K562 (cell line): ENCODE measurements around the gene DISC1. TPM values are rescaled to one million over a fixed set of nuclear protein-coding genes. Genes with fewer than 3 reads are reported as not detected.

Experiments
- ATAC-seq: fragments of 200-7000 bp; cut with Tn5 transposase; 3 replicates; pipeline ENCODE4 v1.9.1; 2020; ENCODE audit warnings: moderate library complexity
- BruUV-seq: library from RNA; stranded (reverse); fragments of 400-500 nt; replicated peaks from 2 replicates; lab custom pipeline; 2021; lab: Mats Ljungman, UMichigan
- CTCF ChIA-PET: fragments of 300-600 bp; formaldehyde crosslinking; extraction: SDS; loops from one replicate; lab custom pipeline; 2021; ENCODE audit warnings: low intra/inter-chr PET ratio; lab: Yijun Ruan, JAX
- POLR2A ChIA-PET: fragments of 300-600, 350-650 bp; sonication (Branson Sonifier 250); formaldehyde crosslinking; extraction: SDS; loops from one replicate; lab custom pipeline; 2021; ENCODE audit warnings: antibody characterized with exemption, inconsistent platforms; lab: Yijun Ruan, JAX
- DNase-seq, 4 experiments: peaks; one replicate each; pipeline versions ENCODE4 v3.0.0 to v3.0.0-alpha.2; 2011 to 2018; ENCODE audit warnings: low spot score in 3 of 4, mixed read lengths in 3 of 4; ENCODE audit errors: extremely low read depth in 1 of 4
- FAIRE-seq: peaks from 2 replicates; lab custom pipeline; 2011; peaks lifted over from hg19 to GRCh38; lab: Jason Lieb, UNC
- H2AFZ ChIP-seq: 2 replicates; pipeline ENCODE4 v1.6.0; 2011; ENCODE audit warnings: low read depth, low read length, control low read depth, inconsistent platforms
- H3K27ac ChIP-seq: fragments of 200-600 bp; 3 replicates; pipeline ENCODE4 v1.8.0; 2011; ENCODE audit warnings: low read depth, mild to moderate bottlenecking, control low read depth, inconsistent platforms, low read length, moderate library complexity, mixed read lengths; ENCODE audit errors: extremely low read depth
- H3K27me3 ChIP-seq, 2 experiments: fragments of 300-600 bp in 1 of 2; 2 replicates in 1 of 2; 3 replicates in 1 of 2; pipeline versions ENCODE4 v1.6.0 to v1.8.0; 2011; ENCODE audit warnings: inconsistent platforms in 2 of 2, low read length in 2 of 2, mild to moderate bottlenecking in 1 of 2, mixed read lengths in 1 of 2, moderate library complexity in 1 of 2; ENCODE audit not compliant: control insufficient read depth in 2 of 2, insufficient read depth in 2 of 2
- H3K36me3 ChIP-seq: fragments of 300-600 bp; 3 replicates; pipeline ENCODE4 v1.8.0; 2011; ENCODE audit warnings: mild to moderate bottlenecking, low read length, inconsistent platforms; ENCODE audit not compliant: control insufficient read depth, insufficient read depth
- H3K4me1 ChIP-seq, 2 experiments: fragments of 200-600 bp in 1 of 2; replicated peaks in 1 of 2; 2 replicates in 1 of 2; 3 replicates in 1 of 2; pipeline versions ENCODE4 v1.5.1 to v1.8.0; 2011; ENCODE audit warnings: inconsistent platforms in 2 of 2, low read length in 2 of 2, mild to moderate bottlenecking in 1 of 2, mixed read lengths in 1 of 2, moderate library complexity in 1 of 2; ENCODE audit not compliant: control insufficient read depth in 2 of 2, insufficient read depth in 2 of 2
- H3K4me2 ChIP-seq: 2 replicates; pipeline ENCODE4 v1.6.1; 2011; ENCODE audit warnings: low read length, control low read depth, inconsistent platforms, mixed read lengths; ENCODE audit not compliant: insufficient read depth
- H3K4me3 ChIP-seq: fragments of 200-600 bp; sonication (generic), shearing (Covaris generic); 2 replicates; pipeline ENCODE4 v1.5.1; 2016; ENCODE audit warnings: control low read depth, inconsistent platforms
- H3K79me2 ChIP-seq: fragments of 200-600 bp; 3 replicates; pipeline ENCODE4 v1.8.0; 2011; ENCODE audit warnings: low read length, inconsistent platforms; ENCODE audit not compliant: control insufficient read depth, insufficient read depth
- H3K9ac ChIP-seq, 2 experiments: 2 replicates each; pipeline versions ENCODE4 v1.6.0 to v1.6.1; 2011; ENCODE audit warnings: low read depth in 2 of 2, low read length in 2 of 2, control low read depth in 1 of 2, inconsistent platforms in 1 of 2, mild to moderate bottlenecking in 1 of 2, mixed read lengths in 1 of 2; ENCODE audit not compliant: insufficient read depth in 1 of 2
- H3K9me1 ChIP-seq: one replicate; pipeline ENCODE4 v1.6.0; 2011; ENCODE audit warnings: inconsistent platforms, mild to moderate bottlenecking, low read length, moderate library complexity; ENCODE audit not compliant: control insufficient read depth, insufficient read depth
- H3K9me3 ChIP-seq: replicated peaks from 2 replicates; pipeline ENCODE4 v1.5.1; 2011; ENCODE audit warnings: low read depth, low read length, inconsistent platforms; ENCODE audit not compliant: control insufficient read depth, insufficient read depth
- H4K20me1 ChIP-seq: replicated peaks from 2 replicates; pipeline ENCODE4 v1.6.1; 2011; ENCODE audit warnings: low read length, inconsistent platforms, mixed read lengths; ENCODE audit not compliant: control insufficient read depth, insufficient read depth
- CBX3 ChIP-seq, 2 experiments: IDR thresholded peaks; 1 replicate in 1 of 2; 2 replicates in 1 of 2; pipeline ENCODE4 v1.6.1; 2012; ENCODE audit warnings: inconsistent platforms in 2 of 2, low read length in 2 of 2, borderline replicate concordance in 1 of 2, control low read depth in 1 of 2
- DDX20 ChIP-seq: fragments of 450-650 bp; IDR thresholded peaks from 2 replicates; pipeline ENCODE4 v1.6.1; 2016; ENCODE audit warnings: missing genetic modification characterization, low read depth, mild to moderate bottlenecking, missing compliant biosample characterization, moderate library complexity
- ESRRA ChIP-seq: fragments of 450-650 bp; IDR thresholded peaks from 2 replicates; pipeline ENCODE4 v1.6.1; 2014; ENCODE audit warnings: low read depth, mild to moderate bottlenecking, moderate library complexity, borderline replicate concordance
- ESRRB ChIP-seq: fragments of 250-450 bp; sonication (Bioruptor Pico); IDR thresholded peaks from 2 replicates; pipeline ENCODE4 v1.5.0; 2020; ENCODE audit warnings: mild to moderate bottlenecking, moderate library complexity, borderline replicate concordance
- FOSL1 ChIP-seq: fragments of 200-800 bp; sonication (Bioruptor generic); conservative IDR thresholded peaks from 2 replicates; pipeline ENCODE4 v1.6.1; 2016; ENCODE audit warnings: missing genetic modification characterization, missing compliant biosample characterization
- FOXK1 ChIP-seq: sonication (generic); formaldehyde crosslinking; IDR thresholded peaks from 2 replicates; pipeline ENCODE4 v1.8.0; 2022; ENCODE audit warnings: missing genetic modification reagents, mild to moderate bottlenecking, borderline replicate concordance
- HLTF ChIP-seq: fragments of 450-650 bp; IDR thresholded peaks from 2 replicates; pipeline ENCODE4 v1.6.1; 2016
- KLF16 ChIP-seq: IDR thresholded peaks from 2 replicates; pipeline ENCODE4 v1.6.1; 2016; ENCODE audit warnings: antibody characterized with exemption
- NUFIP1 ChIP-seq: fragments of 450-650 bp; IDR thresholded peaks from 2 replicates; pipeline ENCODE4 v1.6.1; 2018; ENCODE audit not compliant: partially characterized antibody
- PHF8 ChIP-seq: fragments of 200-600 bp; sonication (generic); IDR thresholded peaks from 2 replicates; pipeline ENCODE4 v1.6.1; 2012; ENCODE audit warnings: mixed run types, mild to moderate bottlenecking, inconsistent platforms, low read length, moderate library complexity, borderline replicate concordance
- RB1 ChIP-seq: fragments of 450-650 bp; IDR thresholded peaks from 2 replicates; pipeline ENCODE4 v1.6.1; 2017; ENCODE audit warnings: low read depth, mild to moderate bottlenecking
- SETDB1 ChIP-seq: IDR thresholded peaks from one replicate; pipeline ENCODE4 v1.6.1; 2012; ENCODE audit warnings: low read length, control low read depth, inconsistent platforms
- TAF1 ChIP-seq: IDR thresholded peaks from 2 replicates; pipeline ENCODE4 v1.6.1; 2011; ENCODE audit warnings: mild to moderate bottlenecking, low read length, moderate library complexity; ENCODE audit not compliant: insufficient read depth, control insufficient read depth, severe bottlenecking; ENCODE audit errors: extremely low read depth
- U2AF1 ChIP-seq: fragments of 200-400 bp; formaldehyde crosslinking; optimal IDR thresholded peaks from 2 replicates; pipeline ENCODE3; 2017; ENCODE audit warnings: mild to moderate bottlenecking, low read depth, low read length, moderate library complexity
- ZNF133 ChIP-seq: fragments of 250-450 bp; sonication (Bioruptor Pico); IDR thresholded peaks from 2 replicates; pipeline ENCODE4 v1.4.0; 2020; ENCODE audit warnings: mild to moderate bottlenecking
- ZNF212 ChIP-seq: fragments of 450-650 bp; formaldehyde crosslinking; IDR thresholded peaks from 2 replicates; pipeline ENCODE4 v1.4.0; 2020; ENCODE audit warnings: mild to moderate bottlenecking
- ZNF444 ChIP-seq: fragments of 250-450 bp; sonication (Bioruptor Pico); IDR thresholded peaks from 2 replicates; pipeline ENCODE4 v1.4.0; 2020; ENCODE audit warnings: mild to moderate bottlenecking, moderate library complexity
- ZNF561 ChIP-seq: fragments of 450-650 bp; formaldehyde crosslinking; conservative IDR thresholded peaks from 2 replicates; pipeline ENCODE4 v1.4.0; 2020; ENCODE audit warnings: mild to moderate bottlenecking, moderate library complexity
- ZNF780A ChIP-seq: fragments of 250-450 bp; sonication (Bioruptor Pico); IDR thresholded peaks from 2 replicates; pipeline ENCODE4 v1.5.0; 2021; ENCODE audit warnings: mild to moderate bottlenecking
- WGBS: fragments of 100-300 bp; shearing (Covaris generic); methylation state at CpG from one replicate; pipeline ENCODE4 v1.1.6; 2016; ENCODE audit warnings: low coverage, mixed read lengths; ENCODE audit not compliant: insufficient coverage; ENCODE audit errors: missing lambda C conversion rate; 5-methylcytosine and 5-hydroxymethylcytosine counted together
- in situ Hi-C: fragments of 300-500 bp; cut with MboI; formaldehyde crosslinking; loops from 4 replicates; pipeline ENCODE4 v1.15.0; 2018; ENCODE audit warnings: inconsistent platforms, mixed read lengths
- intact Hi-C: fragments of 100-400 bp; cut with micrococcal nuclease; formaldehyde crosslinking; loops from 2 replicates; pipeline ENCODE4 v1.14.2; 2022
- polyA plus RNA-seq, 8 experiments: library from polyadenylated mRNA; depleted of rRNA in 4 of 8; stranded (reverse) in 5 of 8; unstranded in 3 of 8; fragments of >200 nt; fragmentation: Nextera tagmentation in 2 of 8; fragmentation: Illumina TruSeq in 1 of 8; extraction: Ambion mirVana in 2 of 8; extraction: Trizol in 1 of 8; gene quantifications; 2 replicates each; pipeline versions ENCODE4 v1.2.1 to v1.2.3, GENCODE V29; 2011 to 2014; ENCODE audit warnings: inconsistent platforms in 1 of 8, missing spikeins in 1 of 8
- total RNA-seq, 7 experiments: library from RNA; depleted of rRNA in 6 of 7; stranded (reverse); fragments of >200 nt in 6 of 7; fragmentation: Illumina TruSeq in 2 of 7; extraction: Trizol in 2 of 7; gene quantifications; 2 replicates each; pipeline versions ENCODE4 v1.2.1 to v1.2.3, GENCODE V29; 2011 to 2021; ENCODE audit warnings: low replicate concordance in 1 of 7
- TF ChIP-seq, protein P1 (sequence below): fragments of 450-650 bp; IDR thresholded peaks from 2 replicates; pipeline ENCODE4 v1.6.1; 2016; ENCODE audit warnings: borderline replicate concordance

DISC1 gene
- total and polyA plus RNA-seq, 9 of the 15 experiments (the other 6 are each of a cell fraction or from before 2014, with no cell fraction given), result 0.01 to 0.11 (median 0.08) TPM; not detected in 1

DNA sequence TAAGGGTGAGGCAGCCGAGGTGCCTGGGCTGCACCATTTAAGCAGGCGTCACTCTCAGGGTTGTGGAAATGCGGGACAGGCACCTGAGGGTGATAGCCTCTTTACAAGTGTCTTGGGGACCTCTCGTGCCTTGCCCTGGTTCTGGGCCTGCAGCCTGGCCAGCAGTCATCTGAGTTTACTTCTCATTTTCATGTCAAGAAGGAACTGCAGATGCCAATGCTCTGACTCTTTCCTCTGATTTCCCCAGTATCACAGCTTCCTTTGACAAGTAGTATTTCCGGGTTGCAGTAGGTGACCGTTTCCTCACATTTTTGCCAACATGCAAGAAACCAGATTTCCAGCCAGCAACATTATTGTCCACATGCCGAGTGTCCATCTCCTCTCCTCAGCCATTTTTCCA, 286.9 kb downstream of the DISC1 start (continued):
- no peak for TF ChIP-seq ZNF212 (CRISPR knock-in tag)
- TF ChIP-seq NUFIP1, result no peak

DNA sequence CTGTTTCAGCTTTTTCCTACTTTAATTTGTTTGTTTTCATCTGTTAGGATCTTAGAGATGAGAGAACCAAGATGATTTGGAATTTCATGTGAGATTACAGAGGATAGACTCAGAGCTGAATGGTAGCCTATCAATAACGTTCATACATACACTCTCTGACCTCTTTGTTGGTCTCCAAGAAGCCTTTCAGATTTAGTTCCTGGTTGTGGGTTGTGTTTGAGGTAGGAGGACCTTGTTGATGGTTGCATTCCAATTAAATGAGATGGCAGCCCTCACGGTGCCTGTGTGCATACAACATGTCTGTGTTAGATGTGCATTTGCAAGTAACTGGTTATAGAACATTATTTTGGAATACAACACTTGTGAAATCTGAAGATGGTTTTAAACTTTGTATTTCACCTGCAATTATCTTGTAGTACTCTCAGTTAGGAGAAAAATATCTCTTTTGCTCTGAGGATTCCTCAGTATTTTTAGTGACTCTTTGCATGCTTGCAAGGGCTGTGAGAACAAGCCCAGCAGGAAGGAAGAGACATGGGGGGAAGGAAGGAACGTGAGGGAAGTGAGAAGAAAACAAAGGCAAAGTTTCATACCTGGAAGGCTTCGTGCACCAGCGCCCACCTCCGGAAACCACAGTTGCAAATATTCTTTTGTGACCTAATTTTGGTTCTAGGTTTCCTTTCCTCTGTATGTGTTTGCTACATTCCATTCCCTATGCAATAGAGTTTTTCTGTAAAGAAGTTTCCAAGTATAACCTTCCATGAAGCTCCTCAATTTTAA, 291.8 kb downstream of the DISC1 start:
- Histone ChIP-seq H3K4me3 (no peak overlapping the region), H3K27ac (no peak overlapping the region), H3K4me2 (no peak overlapping the region), H3K4me1 (no peaks in the 10 kb centered on the region), H3K27me3 (peaks cover 0 to 3% of the 10 kb centered on the region in 2 experiments; a peak in 1 of 5 replicates), H3K9ac (no peak overlapping the region), H3K9me3 (no peaks in the 10 kb centered on the region), H3K79me2 (no peaks in the 10 kb centered on the region), H4K20me1 (no peaks in the 10 kb centered on the region), H3K36me3 (no peaks in the 10 kb centered on the region), H2AFZ (no peak overlapping the region)
- in situ Hi-C loops (no loop called here), intact Hi-C loops (no loop called here)
- DNase-seq (no peak), FAIRE-seq (no peak), ATAC-seq (no peak)
- no TSS peak for BruUV-seq
- ChIA-PET POLR2A (no interaction called here), CTCF (no interaction called here)
- under 1% methylated on average over 6 of the region's 6 CpGs for WGBS
- TF ChIP-seq ESRRA, result no peak
- TF ChIP-seq ZNF780A (CRISPR knock-in tag), result no peak
- TF ChIP-seq ZNF444 (CRISPR knock-in tag), result no peak
- no peak for TF ChIP-seq ZNF133 (CRISPR knock-in tag)
- no peak for TF ChIP-seq KLF16
- TF ChIP-seq TAF1, result no peak
- no peak for TF ChIP-seq CBX3 (IDR thresholded peaks at IDR 0.05; ENCODE audit: borderline replicate concordance in 1 of 2, low read length in 2 of 2)
- no peak for TF ChIP-seq DDX20 (tag)
- TF ChIP-seq U2AF1, result no peak
- TF ChIP-seq FOXK1 (CRISPR knock-in tag), result no peak
- TF ChIP-seq, protein P1, sequence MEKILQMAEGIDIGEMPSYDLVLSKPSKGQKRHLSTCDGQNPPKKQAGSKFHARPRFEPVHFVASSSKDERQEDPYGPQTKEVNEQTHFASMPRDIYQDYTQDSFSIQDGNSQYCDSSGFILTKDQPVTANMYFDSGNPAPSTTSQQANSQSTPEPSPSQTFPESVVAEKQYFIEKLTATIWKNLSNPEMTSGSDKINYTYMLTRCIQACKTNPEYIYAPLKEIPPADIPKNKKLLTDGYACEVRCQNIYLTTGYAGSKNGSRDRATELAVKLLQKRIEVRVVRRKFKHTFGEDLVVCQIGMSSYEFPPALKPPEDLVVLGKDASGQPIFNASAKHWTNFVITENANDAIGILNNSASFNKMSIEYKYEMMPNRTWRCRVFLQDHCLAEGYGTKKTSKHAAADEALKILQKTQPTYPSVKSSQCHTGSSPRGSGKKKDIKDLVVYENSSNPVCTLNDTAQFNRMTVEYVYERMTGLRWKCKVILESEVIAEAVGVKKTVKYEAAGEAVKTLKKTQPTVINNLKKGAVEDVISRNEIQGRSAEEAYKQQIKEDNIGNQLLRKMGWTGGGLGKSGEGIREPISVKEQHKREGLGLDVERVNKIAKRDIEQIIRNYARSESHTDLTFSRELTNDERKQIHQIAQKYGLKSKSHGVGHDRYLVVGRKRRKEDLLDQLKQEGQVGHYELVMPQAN, result no peak
- TF ChIP-seq ZNF561, result no peak
- no peak for TF ChIP-seq RB1
- no peak for TF ChIP-seq PHF8
- no peak for TF ChIP-seq FOSL1 (tag)
- no peak for TF ChIP-seq HLTF
- no peak for TF ChIP-seq ESRRB (CRISPR knock-in tag)
- TF ChIP-seq SETDB1, result no peak
- TF ChIP-seq ZNF212 (CRISPR knock-in tag), result no peak
- TF ChIP-seq, all 486 proteins: peak for 0
- H3K9me1 ChIP-seq, result no peaks in the 10 kb centered on the region
